Smooth muscle cell (in vitro differentiated cells): ENCODE results near the gene SERPINB5. TPM values are rescaled to one million over a fixed set of nuclear protein-coding genes. Genes with fewer than 3 reads are reported as not detected.

Experiments used
- DNase-seq: peaks from one replicate; lab custom pipeline; 2025; ENCODE audit not compliant: unreplicated experiment; lab: John Stamatoyannopoulos, UW
- H2AFZ ChIP-seq: fragments of 200-600 bp; sonication (generic); 2 replicates; pipeline ENCODE4 v1.6.0; 2016; ENCODE audit warnings: antibody characterized with exemption, low read depth, mild to moderate bottlenecking
- H3F3A ChIP-seq: fragments of 200-600 bp; sonication (generic); 2 replicates; pipeline ENCODE4 v1.6.0; 2017; ENCODE audit warnings: antibody characterized with exemption, low read depth
- H3K27ac ChIP-seq: fragments of 200-600 bp; sonication (generic); 2 replicates; pipeline ENCODE4 v1.5.1; 2016; ENCODE audit warnings: low read depth, mild to moderate bottlenecking
- H3K27me3 ChIP-seq: fragments of 200-600 bp; sonication (generic); 2 replicates; pipeline ENCODE4 v1.6.1; 2016; ENCODE audit warnings: low read depth, mild to moderate bottlenecking
- H3K36me3 ChIP-seq: fragments of 200-600 bp; sonication (generic); 2 replicates; pipeline ENCODE4 v1.5.1; 2016; ENCODE audit warnings: low read depth
- H3K4me1 ChIP-seq: fragments of 200-600 bp; sonication (generic); 2 replicates; pipeline ENCODE4 v1.5.1; 2016; ENCODE audit warnings: low read depth
- H3K4me2 ChIP-seq: fragments of 200-600 bp; sonication (generic); 2 replicates; pipeline ENCODE4 v1.6.0; 2016; ENCODE audit warnings: mild to moderate bottlenecking
- H3K4me3 ChIP-seq: fragments of 200-600 bp; sonication (generic); 2 replicates; pipeline ENCODE4 v1.5.1; 2016; ENCODE audit warnings: mild to moderate bottlenecking
- H3K79me2 ChIP-seq: fragments of 200-600 bp; sonication (generic); 2 replicates; pipeline ENCODE4 v1.6.0; 2016; ENCODE audit warnings: low read depth, mild to moderate bottlenecking
- H3K9ac ChIP-seq: fragments of 200-600 bp; sonication (generic); 2 replicates; pipeline ENCODE4 v1.6.0; 2016; ENCODE audit warnings: low read depth
- H3K9me3 ChIP-seq: fragments of 200-600 bp; sonication (generic); replicated peaks from 2 replicates; pipeline ENCODE4 v1.5.1; 2016; ENCODE audit warnings: low read depth
- H4K20me1 ChIP-seq: fragments of 200-600 bp; sonication (generic); 2 replicates; pipeline ENCODE4 v1.6.0; 2016; ENCODE audit warnings: low read depth
- CTCF ChIP-seq: fragments of 200-600 bp; sonication (generic); IDR thresholded peaks from 2 replicates; pipeline ENCODE4 v1.5.1; 2017; ENCODE audit warnings: borderline replicate concordance, mild to moderate bottlenecking, antibody characterized with exemption; ENCODE audit not compliant: insufficient read depth, poor library complexity, severe bottlenecking
- WGBS: methylation state at CpG from one replicate; pipeline ENCODE4 v1.1.7; 2016; ENCODE audit warnings: low lambda C conversion rate; 5-methylcytosine and 5-hydroxymethylcytosine counted together
- polyA plus RNA-seq: library from polyadenylated mRNA; unstranded; fragments of >200 nt; fragmentation: Nextera tagmentation; extraction: Ambion mirVana; gene quantifications from 2 replicates; pipeline ENCODE4 v1.2.1, GENCODE V29; 2016
- total RNA-seq: library from RNA; depleted of rRNA; stranded (reverse); fragments of >200 nt; gene quantifications from 2 replicates; pipeline ENCODE4 v1.2.3, GENCODE V29; 2014

Gene SERPINB5
- total and polyA plus RNA-seq, 2 experiments from 2014 or later = 7.6 to 26.8 TPM

- no peaks in the 10 kb centered on the region for H3K36me3 ChIP-seq
- DNase-seq = no peak
- no peak for TF ChIP-seq CTCF
- H3K9ac ChIP-seq = no peak overlapping the region
- H3K27me3 ChIP-seq = peaks cover 10% of the 10 kb centered on the region
- H3K4me3 ChIP-seq = no peak overlapping the region
- no peaks in the 10 kb centered on the region for H3K79me2 ChIP-seq
- H3K9me3 ChIP-seq = no peaks in the 10 kb centered on the region
- H3K27ac ChIP-seq = no peak overlapping the region
- H3K4me2 ChIP-seq = no peak overlapping the region
- H2AFZ ChIP-seq = no peak overlapping the region
- no peaks in the 10 kb centered on the region for H3F3A ChIP-seq
- H4K20me1 ChIP-seq = no peaks in the 10 kb centered on the region
- no peaks in the 10 kb centered on the region for H3K4me1 ChIP-seq
- WGBS = 80% methylated on average over 4 of the region's 4 CpGs
Measured at GRCh38 chr18:63433334-63433866, 43.4 kb upstream of the SERPINB5 start.

- H3K27me3 ChIP-seq = peaks cover 10% of the 10 kb centered on the region
- no peak overlapping the region for H3K4me3 ChIP-seq
- no peak overlapping the region for H3K27ac ChIP-seq
- H3K9me3 ChIP-seq = no peaks in the 10 kb centered on the region
- no peak overlapping the region for H3K9ac ChIP-seq
- WGBS = 93% methylated on average over 2 of the region's 2 CpGs
- no peaks in the 10 kb centered on the region for H4K20me1 ChIP-seq
- H3K4me2 ChIP-seq = no peak overlapping the region
- no peaks in the 10 kb centered on the region for H3K79me2 ChIP-seq
- no peak for DNase-seq
- no peaks in the 10 kb centered on the region for H3F3A ChIP-seq
- H3K4me1 ChIP-seq = no peaks in the 10 kb centered on the region
- H2AFZ ChIP-seq = peak overlapping the region; percentile 8
- TF ChIP-seq CTCF = no peak
- H3K36me3 ChIP-seq = no peaks in the 10 kb centered on the region
Measured at GRCh38 chr18:63438181-63438580, 38.6 kb upstream of the SERPINB5 start.

- H4K20me1 ChIP-seq = no peaks in the 10 kb centered on the region
Measured at GRCh38 chr18:63439334-63439733, 37.4 kb upstream of the SERPINB5 start.

More at GRCh38 chr18:63439334-63439733, 37.4 kb upstream of the SERPINB5 start:
- H3K4me1 ChIP-seq = no peaks in the 10 kb centered on the region
- no peak overlapping the region for H3K27ac ChIP-seq
- H2AFZ ChIP-seq = peak overlapping the region; percentile 70
- peak overlapping the region; percentile 45 for H3K4me2 ChIP-seq
- H3K27me3 ChIP-seq = peaks cover 10% of the 10 kb centered on the region
- H3F3A ChIP-seq = no peaks in the 10 kb centered on the region
- H3K4me3 ChIP-seq = no peak overlapping the region
- no peaks in the 10 kb centered on the region for H3K79me2 ChIP-seq
- H3K9me3 ChIP-seq = no peaks in the 10 kb centered on the region
- H3K36me3 ChIP-seq = no peaks in the 10 kb centered on the region
- H3K9ac ChIP-seq = no peak overlapping the region
- WGBS = 5% methylated on average over 6 of the region's 6 CpGs
- peak; percentile 81 for TF ChIP-seq CTCF
- peak; percentile 2 for DNase-seq
